Endometrial microvascular endothelial cells (primary cell): ENCODE measurements around the gene JMJD1C. TPM values are rescaled to one million over a fixed set of nuclear protein-coding genes. Genes with fewer than 3 reads are reported as not detected.

Experiments used
- in situ Hi-C: cut with HindIII; loops from 2 replicates; pipeline ENCODE4 v1.10.0; 2017; ENCODE audit warnings: low sequenced_read_pairs, low pct_unique_long_range_greater_than_20kb; ENCODE audit errors: inconsistent ontology term
- total RNA-seq: library from RNA; depleted of rRNA; stranded (reverse); fragments of >200 nt; gene quantifications from one replicate; pipeline ENCODE4 v1.2.3, GENCODE V29; 2015; ENCODE audit errors: inconsistent ontology term

Gene JMJD1C
- total RNA-seq, 1 donor from 2014 or later = 82.5 TPM

DNA sequence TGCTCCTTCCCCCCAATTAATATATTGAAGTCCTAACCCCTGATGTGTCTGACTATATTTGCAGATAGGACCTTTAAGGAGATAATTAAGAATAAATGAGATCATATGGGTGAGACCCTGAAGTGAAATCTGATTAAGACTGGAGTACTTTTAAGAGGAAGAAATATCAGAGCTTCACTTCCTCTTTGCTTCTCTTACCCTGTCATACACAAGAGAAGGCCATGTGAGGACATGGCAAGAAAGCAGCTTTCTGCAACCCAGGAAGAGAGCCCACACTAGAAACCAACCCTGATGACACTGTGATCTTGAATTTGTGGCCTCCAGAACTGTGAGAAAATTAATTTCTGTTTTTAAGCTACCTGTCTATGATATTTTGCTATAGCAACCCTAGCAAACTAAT lies 44.2 kb downstream of the JMJD1C start:
- in situ Hi-C loops = no loop called here

DNA sequence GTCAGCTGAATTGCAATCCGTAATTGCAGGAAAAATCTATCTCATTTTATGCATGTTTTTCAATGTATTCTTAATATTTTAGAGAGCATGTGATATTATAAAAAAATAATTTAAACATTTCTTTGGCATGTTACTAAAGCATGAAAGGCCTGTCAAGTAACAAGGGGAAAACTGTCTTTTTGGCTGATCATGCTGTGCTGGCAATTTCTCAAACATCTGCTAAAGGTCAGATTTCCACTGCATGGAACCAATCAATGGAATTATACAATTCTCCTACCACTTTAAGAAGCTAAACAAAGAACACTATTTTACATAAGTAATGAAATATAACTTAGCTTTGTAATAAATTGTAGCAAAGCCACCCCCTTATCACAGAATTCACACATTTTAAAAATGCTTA lies 49.4 kb downstream of the JMJD1C start:
- in situ Hi-C loops = no loop called here

DNA sequence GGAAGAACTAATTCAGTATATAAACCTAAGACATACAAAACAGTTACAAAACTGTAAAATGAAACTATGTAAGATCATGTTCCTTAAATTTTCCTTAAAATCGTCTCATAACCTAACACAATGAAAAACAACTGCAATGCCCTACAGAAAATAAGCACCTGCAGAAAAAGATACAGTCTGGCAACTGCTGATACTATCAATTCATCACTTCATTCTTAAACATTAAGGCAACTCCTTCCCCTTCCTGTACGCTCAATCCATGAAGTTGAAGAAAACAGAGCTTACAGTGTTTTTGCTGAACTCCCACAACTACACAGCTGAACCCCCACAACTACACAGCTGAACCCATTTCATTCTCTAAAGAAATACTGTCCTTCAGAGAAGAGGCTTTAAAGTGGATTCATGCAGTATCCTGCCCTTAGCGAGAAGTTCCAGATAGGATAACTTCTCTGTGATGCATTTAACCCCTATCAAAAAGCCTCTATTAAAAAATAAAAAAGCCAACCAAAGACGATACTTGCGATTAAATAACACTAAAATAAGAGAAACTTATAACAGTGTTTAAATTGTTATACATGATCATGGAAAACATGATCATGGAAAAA lies 50.0 kb downstream of the JMJD1C start:
- in situ Hi-C loops = no loop called here

DNA sequence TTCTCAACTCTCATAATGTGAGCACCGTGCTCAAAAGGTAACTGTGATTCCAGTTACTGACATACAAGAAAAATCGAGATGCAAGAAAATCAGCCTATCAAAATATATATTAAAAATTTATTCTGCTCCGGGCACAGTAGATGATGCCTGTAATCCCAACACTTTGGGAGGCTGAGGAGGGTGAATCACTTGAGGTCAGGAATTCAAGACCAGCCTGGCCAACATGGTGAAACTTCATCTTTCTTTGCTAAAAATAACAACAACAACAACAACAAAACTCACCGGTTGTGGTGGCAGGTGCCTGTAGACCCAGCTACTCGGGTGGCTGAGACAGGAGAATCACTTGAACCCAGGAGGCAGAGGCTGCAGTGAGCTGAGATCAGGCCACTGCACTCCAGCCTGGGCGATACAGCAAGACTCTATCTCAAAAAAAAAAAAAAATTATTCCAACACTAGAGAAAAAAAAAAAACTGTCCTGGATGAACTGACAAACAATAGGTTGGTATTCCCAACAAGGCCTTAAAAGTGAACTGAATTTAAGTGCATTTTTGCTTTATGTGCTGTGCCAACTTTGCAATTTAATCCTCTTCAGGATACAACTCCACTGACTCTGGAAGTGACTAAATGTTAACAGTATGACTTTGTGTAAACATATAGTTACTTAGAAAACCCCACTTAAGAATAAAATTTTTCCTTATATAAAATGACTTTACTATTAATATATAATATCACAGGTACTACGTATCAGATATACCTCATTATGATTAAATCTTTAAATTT lies 51.1 kb downstream of the JMJD1C start:
- in situ Hi-C loops = no loop called here

DNA sequence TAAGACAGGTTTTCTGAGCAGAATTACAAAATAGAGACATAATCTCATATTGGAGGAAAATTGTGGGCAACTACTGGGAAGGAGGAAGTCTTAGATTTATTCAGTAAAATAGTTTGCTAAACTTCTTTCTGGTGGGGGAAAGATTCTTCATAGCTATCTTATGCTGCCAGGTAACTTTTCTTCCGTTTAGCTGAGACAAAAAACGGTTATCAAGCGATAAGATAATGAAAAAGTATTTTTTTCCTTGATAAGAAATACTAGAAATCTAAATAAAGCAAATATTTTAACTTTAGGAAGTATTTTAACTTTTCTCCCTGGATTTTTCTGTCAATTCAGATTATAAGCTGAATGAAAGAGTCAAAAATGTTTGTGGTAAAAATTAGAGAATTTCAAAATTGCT lies 52.3 kb downstream of the JMJD1C start:
- in situ Hi-C loops = no loop called here

DNA sequence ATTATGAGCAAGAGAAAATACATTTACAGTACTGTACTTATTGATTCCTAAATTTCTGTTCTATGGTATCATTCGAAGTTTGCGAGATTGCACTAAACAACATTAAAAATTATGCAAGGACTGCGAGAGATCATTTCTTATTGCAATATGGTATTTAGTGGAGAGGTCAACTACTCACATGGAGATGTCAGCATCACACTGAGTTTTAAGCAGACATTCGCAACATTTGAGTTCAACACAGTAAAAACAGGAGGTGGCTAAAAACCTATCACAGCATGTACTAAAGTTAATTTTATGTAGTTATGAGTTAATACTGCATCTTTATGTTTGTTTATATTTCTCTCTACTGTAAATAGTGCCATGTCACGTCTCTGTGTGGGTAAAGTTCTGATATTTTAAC lies 53.5 kb downstream of the JMJD1C start:
- in situ Hi-C loops = no loop called here

DNA sequence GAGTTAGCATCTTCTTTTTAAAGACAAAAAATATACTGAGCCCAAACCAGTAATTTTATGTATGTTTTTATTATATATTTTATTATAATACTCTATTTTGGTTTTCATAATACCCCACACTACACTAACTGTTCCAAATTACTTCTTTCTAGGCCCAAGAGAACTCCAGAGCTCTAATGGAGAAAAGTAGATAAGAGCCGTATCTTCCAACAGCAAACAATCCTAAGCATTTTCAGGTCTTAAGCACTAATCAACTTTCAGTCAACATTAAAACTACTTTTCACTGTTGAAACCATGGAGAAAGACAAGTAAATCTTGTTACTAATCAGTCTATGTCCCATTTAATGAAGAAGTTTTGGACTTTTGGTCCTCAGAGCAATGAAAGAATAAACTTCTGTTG lies 55.1 kb downstream of the JMJD1C start:
- in situ Hi-C loops = no loop called here

DNA sequence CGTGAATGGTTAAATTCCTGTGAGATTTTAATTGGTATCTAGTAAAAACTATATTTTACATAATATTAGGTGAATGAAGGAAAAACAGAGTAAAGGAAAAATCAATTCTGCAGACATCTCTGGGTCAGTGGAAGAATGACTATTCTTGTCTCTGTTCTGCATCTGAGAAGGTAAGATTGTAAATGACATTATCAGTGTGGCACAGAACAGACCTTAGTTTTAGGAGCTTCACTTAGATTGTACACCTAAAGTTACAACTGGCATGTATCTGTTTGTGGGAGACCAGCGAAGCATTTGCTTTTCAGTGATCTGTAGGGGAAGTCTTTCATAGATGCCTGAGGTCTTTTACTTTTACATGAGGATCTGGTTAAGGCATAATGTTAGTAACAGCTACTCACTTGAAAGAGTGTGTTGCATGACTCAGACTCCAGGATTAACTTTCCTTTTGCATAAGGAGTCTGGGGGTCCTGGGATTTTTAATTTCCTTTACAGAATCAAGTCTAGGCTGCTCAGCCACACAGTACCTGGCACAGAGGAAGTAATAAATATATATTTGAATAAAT lies 56.2 kb downstream of the JMJD1C start:
- in situ Hi-C loops = no loop called here

DNA sequence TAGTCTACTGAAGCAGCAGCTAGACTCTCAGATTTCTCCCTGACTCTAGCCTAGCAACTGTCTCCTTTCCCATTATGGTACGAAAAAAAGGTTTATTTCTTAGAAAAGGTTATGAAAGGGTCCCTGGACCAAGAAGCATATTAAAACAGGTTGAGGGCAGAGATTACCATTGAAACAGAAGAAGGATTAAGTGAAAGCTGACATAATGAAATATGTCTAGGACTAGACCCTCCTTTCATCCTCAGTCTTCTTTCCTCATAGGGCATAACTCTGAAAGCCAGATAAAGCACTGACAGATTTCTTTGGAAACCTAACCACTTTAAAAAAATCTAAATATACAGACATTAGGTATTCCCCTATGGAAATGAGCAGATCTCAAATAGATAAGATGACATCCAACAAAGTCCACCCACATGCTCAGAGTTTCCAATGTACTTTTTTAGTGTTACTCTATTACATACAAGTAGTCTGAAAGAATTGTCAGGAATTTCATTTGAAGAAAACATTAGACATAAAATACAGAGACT lies 58.6 kb downstream of the JMJD1C start:
- in situ Hi-C loops = no loop called here

DNA sequence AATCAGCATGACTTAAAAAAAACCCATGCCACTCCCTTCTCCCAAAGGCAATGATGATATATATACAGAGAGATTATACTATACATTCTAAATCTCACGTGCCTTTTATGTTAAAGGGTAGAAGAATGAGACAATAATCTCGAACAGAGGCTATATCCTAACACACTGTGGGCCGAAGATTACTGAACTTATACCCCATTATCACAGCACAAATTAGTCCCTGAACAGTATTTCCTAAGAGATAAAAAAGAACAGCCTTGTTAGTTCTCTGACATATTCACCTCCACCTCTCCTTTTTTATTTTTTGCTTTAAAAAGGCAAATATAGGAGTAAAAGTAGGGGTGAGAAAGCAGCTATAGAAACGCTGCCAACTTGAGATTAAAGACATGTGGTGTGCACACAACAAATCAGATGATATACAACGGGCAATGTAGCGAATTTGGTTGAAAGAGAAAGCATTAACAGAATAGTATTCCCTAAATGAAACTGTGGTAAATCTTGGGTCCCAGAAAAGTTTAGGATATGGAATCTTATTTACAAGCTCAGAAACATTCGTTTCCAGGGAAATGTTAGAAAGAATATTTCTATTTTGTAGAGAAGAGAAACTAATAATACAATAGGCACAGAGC lies 69.5 kb downstream of the JMJD1C start:
- in situ Hi-C loops = no loop called here

DNA sequence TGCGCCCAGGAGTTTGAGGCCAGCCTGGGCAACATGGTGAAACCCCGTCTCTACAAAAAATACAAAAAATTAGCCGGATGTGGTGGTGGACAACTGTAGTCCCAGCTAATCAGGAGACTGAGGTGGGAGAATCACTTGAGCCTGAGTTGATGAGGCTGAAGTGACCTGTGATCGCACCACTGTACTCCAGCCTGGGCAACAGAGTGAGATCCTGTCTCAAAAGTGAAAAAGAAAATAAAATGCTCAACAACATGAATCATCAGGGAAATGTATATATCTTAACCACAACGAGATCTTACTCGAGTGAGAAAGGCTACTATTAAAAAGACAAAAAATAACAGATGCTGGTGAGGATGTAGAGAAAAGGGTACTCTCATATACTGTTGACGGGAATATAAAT lies 72.7 kb downstream of the JMJD1C start:
- in situ Hi-C loops = no loop called here

DNA sequence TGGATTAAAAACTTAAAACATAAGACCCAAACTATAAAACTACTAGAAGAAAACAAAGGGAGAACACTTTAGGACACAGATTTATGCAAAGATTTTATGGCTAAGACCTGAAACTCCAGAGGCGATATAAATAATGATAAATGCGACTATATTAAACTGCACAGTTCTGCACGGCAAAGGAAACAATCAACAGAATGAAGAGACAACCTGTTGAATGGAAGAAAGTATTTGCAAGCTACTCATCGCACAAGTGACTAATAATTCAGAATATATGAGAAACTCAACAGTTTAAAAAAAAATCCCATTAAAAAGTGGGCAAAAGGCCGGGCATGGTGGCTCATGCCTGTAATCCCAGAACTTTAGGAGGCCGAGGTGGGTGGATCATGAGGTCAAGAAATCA lies 73.6 kb downstream of the JMJD1C start:
- in situ Hi-C loops = no loop called here

DNA sequence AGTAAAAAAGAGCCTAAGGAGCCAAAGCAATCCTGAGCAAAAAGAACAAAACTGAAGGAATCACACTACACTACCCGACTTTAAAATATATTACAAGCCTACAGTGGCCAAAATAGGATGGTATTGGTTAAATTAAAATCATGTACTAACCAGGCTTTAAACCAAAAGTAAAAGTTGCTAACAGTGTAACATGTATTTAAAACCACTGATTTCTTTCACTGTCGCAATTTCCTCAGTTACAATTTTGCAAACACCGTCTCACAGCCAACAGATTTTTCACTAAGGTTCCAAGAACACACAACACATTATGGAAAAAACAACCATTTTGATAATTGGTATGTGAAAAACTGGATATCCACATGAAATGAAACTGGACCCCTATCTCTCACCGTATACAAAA lies 74.0 kb downstream of the JMJD1C start:
- in situ Hi-C loops = no loop called here

DNA sequence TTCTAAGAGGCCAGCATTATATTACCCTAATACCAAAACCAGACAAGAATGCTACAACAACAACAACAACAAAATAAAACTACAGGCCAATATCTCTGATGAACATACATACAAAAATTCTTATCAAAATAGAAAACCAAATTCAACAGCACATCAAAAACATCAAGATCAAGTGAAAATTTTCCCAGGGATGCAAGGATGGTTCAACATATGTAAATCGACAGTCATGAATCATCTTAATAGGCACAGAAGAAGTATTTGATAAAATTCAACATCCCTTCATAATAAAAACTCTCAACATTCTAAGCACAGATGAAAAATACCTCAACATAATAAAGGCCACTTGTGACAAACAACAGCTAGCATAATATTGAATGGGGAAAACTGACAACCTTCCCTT lies 75.3 kb downstream of the JMJD1C start:
- in situ Hi-C loops = no loop called here

DNA sequence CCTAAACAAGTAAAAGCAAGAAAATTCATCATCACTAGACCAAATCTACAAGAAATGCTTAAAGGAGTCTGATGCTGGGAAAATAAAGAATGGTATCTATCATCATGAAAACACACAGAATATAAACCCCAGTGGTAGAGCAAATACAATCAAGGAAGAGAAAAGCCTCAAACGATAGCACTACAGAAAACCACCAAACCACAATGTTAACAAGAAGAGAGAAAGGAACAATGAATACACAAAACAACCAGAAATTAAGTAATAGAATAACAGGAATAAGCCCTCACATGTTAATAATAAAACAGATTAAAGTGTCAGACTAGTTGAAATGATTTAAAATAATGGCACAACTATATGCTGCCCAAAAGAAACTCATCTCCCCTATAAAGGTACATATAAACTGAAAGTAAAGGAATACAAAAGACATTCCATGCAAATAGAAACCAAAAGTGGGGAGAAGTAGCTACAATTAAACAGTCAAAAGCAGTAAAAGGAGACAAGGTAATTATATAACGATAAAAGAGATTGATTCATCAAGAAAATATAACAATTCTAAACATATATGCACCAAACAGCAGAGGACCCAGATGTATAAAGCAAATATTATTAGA lies 77.3 kb downstream of the JMJD1C start:
- in situ Hi-C loops = no loop called here

DNA sequence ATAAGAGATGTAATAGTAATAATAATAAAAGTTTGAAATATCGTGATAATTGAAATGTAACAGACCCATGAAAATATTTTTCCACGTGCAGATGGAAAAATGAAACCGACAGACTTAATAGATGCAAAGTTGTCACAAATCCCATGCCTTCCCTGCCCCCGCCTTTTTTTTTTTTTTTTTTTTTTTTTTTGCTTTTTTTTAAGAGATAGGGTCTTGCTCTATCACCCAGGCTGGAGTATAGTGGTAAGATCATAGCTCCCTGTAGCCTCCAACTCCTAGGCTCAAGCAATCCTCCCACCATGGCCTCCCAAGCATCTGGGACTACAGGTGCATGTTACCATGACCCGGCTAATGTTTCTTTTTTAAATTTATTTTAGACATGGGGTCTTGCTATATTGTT lies 80.5 kb downstream of the JMJD1C start:
- in situ Hi-C loops = no loop called here

DNA sequence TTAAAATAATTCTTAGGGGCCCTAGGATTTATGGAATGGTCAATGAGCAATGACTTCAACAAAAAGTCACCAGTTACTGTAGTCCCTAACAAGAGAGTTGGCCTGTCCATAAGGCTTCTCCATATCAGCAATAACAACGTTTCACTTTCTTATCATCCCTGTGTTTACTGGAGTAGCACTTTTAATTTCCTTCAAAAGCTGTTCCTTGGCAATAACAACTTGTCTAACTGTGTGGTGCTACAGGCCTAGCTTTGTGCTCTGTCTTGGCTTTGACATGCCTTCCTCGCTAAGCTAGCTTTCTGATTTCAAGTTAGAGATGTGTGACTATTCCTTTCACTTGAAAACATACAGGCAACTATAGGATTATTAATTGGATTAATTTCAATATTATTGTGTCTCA lies 81.1 kb downstream of the JMJD1C start:
- in situ Hi-C loops = no loop called here

DNA sequence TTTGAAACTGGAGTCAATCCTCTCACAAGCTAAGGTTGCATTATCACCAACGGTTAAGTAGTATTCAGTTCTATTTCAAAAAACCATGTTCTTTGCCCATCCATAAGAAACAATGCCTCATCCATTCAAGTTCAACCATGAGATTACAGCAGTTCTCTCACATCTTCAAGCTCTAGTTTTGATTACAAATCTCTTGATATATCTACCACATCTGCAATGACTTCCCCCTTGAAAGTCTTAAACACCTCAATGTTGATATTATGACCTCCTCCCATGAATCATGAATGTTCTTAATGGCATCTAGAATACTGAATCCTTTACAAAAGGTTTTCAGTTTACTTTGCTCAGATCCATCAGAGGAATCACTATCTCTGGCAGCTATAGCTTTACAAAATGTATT lies 81.8 kb downstream of the JMJD1C start:
- in situ Hi-C loops = no loop called here

DNA sequence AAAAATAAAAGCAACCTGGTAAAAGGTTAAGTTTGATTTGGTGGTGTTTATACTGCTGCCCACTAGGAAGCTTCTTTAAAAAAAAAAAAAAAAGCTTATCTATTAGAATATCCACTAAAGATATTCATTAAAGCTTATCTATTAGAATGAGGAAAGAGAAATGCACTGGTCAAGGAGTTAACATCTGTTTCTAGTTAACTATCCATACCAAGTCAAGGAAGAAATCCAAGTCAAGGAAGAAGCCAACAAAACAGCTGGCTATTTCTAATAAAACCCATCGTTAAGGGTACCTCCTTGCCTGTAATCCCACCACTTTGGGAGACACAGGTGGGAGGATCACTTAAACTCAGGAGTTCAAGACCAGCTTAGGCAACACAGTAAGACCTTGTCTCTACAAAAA lies 82.6 kb downstream of the JMJD1C start:
- in situ Hi-C loops = no loop called here
